Progenitor cell of endocrine pancreas (in vitro differentiated cells): ENCODE results near the gene CCDC149. TPM values are rescaled to one million over a fixed set of nuclear protein-coding genes. Genes with fewer than 3 reads are reported as not detected.

ENCODE experiments used
- DNase-seq: peaks from one replicate; pipeline ENCODE4 v3.0.0; 2021; ENCODE audit warnings: low spot score; ENCODE audit not compliant: unreplicated experiment
- H3K27ac Mint-ChIP-seq: 2 replicates; pipeline ENCODE4 v1.8.0; 2021; ENCODE audit warnings: mild to moderate bottlenecking, moderate library complexity, mixed read lengths
- H3K27me3 Mint-ChIP-seq: 2 replicates; pipeline ENCODE4 v1.8.0; 2021; ENCODE audit warnings: mixed read lengths
- H3K36me3 Mint-ChIP-seq: 2 replicates; pipeline ENCODE4 v1.8.0; 2022; ENCODE audit warnings: mixed read lengths; ENCODE audit not compliant: insufficient read depth
- H3K4me1 Mint-ChIP-seq: 2 replicates; pipeline ENCODE4 v1.8.0; 2021; ENCODE audit warnings: low read depth, mixed read lengths
- H3K4me3 Mint-ChIP-seq: 2 replicates; pipeline ENCODE4 v1.8.0; 2021; ENCODE audit warnings: low read depth, mild to moderate bottlenecking, moderate library complexity, mixed read lengths
- H3K9me3 Mint-ChIP-seq: 2 replicates; pipeline ENCODE4 v1.8.0; 2021; ENCODE audit warnings: low read depth, mixed read lengths
- CTCF ChIP-seq: fragments of 200-600 bp; sonication (generic); IDR thresholded peaks from one replicate; pipeline ENCODE4 v1.5.0; 2021; ENCODE audit warnings: antibody characterized with exemption, mild to moderate bottlenecking; ENCODE audit not compliant: unreplicated experiment
- total RNA-seq: library from RNA; stranded (reverse); gene quantifications from 2 replicates; pipeline ENCODE4 v1.2.1, GENCODE V29; 2021

The CCDC149 gene
- total RNA-seq, 1 donor from 2014 or later, result 13.2 TPM

DNA sequence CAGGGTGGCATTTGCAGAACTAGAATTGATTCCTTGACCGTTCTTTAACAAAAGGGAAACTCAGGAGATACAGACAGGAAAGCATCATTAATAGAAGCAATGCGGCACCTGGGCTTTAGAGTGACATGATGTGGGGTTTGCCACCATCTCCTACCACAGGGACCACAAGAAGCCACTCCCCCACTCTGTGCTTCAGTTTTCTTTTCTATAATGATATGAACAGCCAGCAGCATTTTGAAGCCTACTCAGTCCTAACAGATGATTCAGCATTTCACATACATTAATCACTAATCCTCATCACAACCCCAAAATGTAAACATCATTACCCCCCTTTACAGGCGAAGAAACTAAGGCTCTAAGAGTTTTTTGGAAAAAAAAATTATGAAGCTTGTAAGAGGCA, 22.9 kb downstream of the CCDC149 start:
- DNase-seq, result no peak
- no peak for TF ChIP-seq CTCF
- Mint-ChIP-seq H3K27ac (no peak overlapping the region), H3K9me3 (no peaks in the 10 kb centered on the region), H3K27me3 (no peaks in the 10 kb centered on the region), H3K4me1 (no peaks in the 10 kb centered on the region), H3K36me3 (peaks cover 2% of the 10 kb centered on the region), H3K4me3 (no peak overlapping the region)

GRCh38 chr4:24888475-24889344, 24.1 kb downstream of the CCDC149 start:
- no peak for TF ChIP-seq CTCF
- Mint-ChIP-seq H3K9me3 (no peaks in the 10 kb centered on the region), H3K27ac (no peak overlapping the region), H3K4me3 (no peak overlapping the region), H3K27me3 (no peaks in the 10 kb centered on the region), H3K4me1 (no peaks in the 10 kb centered on the region), H3K36me3 (peaks cover 2% of the 10 kb centered on the region)
- no peak for DNase-seq

DNA sequence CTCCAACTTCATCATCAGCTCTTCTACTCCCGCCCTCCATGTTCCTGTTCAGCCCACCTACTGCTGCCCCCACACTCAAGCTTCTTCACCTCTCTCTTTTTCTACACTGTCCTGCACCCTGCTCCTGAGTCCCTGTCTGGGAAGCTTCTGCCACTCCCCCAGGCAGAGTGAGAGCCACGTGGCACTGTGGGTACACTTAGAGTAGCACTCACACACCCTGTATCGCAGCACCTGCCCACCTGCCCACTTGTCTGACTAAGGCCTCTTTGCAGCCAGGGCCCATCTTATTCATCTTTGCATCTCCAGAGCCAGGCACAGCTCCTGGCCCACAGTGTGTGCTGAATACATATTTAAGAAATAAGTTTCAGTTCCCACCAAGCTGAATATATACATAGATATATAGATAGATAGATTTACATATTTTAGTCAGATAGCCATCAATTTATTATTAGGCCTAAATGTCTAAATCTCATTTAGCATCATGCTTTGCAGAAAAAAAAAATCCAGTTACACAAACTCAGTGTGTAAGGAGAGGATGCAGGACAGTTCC, 24.9 kb downstream of the CCDC149 start:
- peaks cover 3% of the 10 kb centered on the region for H3K4me1 Mint-ChIP-seq
- no peaks in the 10 kb centered on the region for H3K27me3 Mint-ChIP-seq
- no peak for DNase-seq
- TF ChIP-seq CTCF, result no peak
- no peaks in the 10 kb centered on the region for H3K9me3 Mint-ChIP-seq
- H3K36me3 Mint-ChIP-seq, result peaks cover 2% of the 10 kb centered on the region
- H3K4me3 Mint-ChIP-seq, result no peak overlapping the region
- no peak overlapping the region for H3K27ac Mint-ChIP-seq

GRCh38 chr4:24886596-24886995, 26.2 kb downstream of the CCDC149 start:
- H3K27me3 Mint-ChIP-seq, result no peaks in the 10 kb centered on the region
- no peak overlapping the region for H3K4me3 Mint-ChIP-seq
- peaks cover 6% of the 10 kb centered on the region for H3K4me1 Mint-ChIP-seq
- no peak for DNase-seq
- no peak for TF ChIP-seq CTCF
- H3K36me3 Mint-ChIP-seq, result peaks cover 2% of the 10 kb centered on the region
- H3K27ac Mint-ChIP-seq, result no peak overlapping the region
- H3K9me3 Mint-ChIP-seq, result no peaks in the 10 kb centered on the region

DNA sequence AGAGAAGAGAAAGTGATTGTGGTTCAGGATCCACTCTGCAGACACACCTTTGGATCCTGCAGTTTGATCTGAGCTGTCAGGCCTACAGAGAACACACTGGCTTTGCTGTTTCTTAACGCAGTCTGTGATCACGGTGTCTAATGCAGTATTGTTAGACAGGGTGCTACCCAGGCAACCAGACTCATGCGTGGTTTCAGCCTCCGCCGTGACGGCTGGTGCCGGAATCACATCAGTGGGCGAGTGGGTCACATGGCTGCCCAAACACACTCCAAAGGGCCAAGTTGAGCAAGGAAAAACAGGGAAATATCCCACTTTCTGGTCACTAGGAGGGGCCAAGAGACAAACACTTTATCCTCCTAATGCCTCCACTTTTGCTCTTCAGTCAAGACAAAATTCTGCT, 27.5 kb downstream of the CCDC149 start:
- TF ChIP-seq CTCF, result no peak
- no peak for DNase-seq
- no peaks in the 10 kb centered on the region for H3K36me3 Mint-ChIP-seq
- no peak overlapping the region for H3K4me3 Mint-ChIP-seq
- no peaks in the 10 kb centered on the region for H3K9me3 Mint-ChIP-seq
- H3K27ac Mint-ChIP-seq, result no peak overlapping the region
- H3K27me3 Mint-ChIP-seq, result no peaks in the 10 kb centered on the region
- peaks cover 6% of the 10 kb centered on the region for H3K4me1 Mint-ChIP-seq
